Frontal cortex (tissue), 4 donors: ENCODE data around the gene CLECL1. TPM values are rescaled to one million over a fixed set of nuclear protein-coding genes. Genes with fewer than 3 reads are reported as not detected.

Source experiments
- DNase-seq, 2 donors: peaks; one replicate each; pipeline ENCODE4 v3.0.0; 2012; ENCODE audit warnings: low spot score in 2 of 2
- FAIRE-seq: peaks from 2 replicates; lab custom pipeline; 2012; peaks lifted over from hg19 to GRCh38; lab: Jason Lieb, UNC
- total RNA-seq: library from RNA; depleted of rRNA; stranded (reverse); fragments of >200 nt; gene quantifications from one replicate; pipeline ENCODE4 v1.2.3, GENCODE V29; 2014
- donor health status: control.
- donor health status: control.
- donor health status: control.

CLECL1 gene
- total RNA-seq: not detected

- DNase-seq (no peak), FAIRE-seq (no peak)
Observed at GRCh38 chr12:9732921-9733461, at the start of gene CLECL1. TSS of gene CLECL1 (minus strand) at chr12:9733097.

- FAIRE-seq (no peak), DNase-seq (no peak)
Observed at GRCh38 chr12:9781360-9781759, 48.5 kb upstream of the CLECL1 start.

GRCh38 chr12:9779209-9779608 is 46.3 kb upstream of the CLECL1 start:
- no peak for FAIRE-seq
- no peak for DNase-seq

GRCh38 chr12:9776781-9777180 is 43.9 kb upstream of the CLECL1 start:
- DNase-seq: no peak
- FAIRE-seq: no peak

GRCh38 chr12:9773216-9773877 is 40.5 kb upstream of the CLECL1 start:
- DNase-seq (no peak), FAIRE-seq (peak; percentile 3)

- DNase-seq: no peak
- FAIRE-seq: no peak
Observed at GRCh38 chr12:9763025-9763424, 30.1 kb upstream of the CLECL1 start.

GRCh38 chr12:9762369-9762768 is 29.5 kb upstream of the CLECL1 start:
- FAIRE-seq: no peak
- DNase-seq: no peak

GRCh38 chr12:9761419-9761781 is 28.5 kb upstream of the CLECL1 start:
- DNase-seq (no peak), FAIRE-seq (no peak)

GRCh38 chr12:9760699-9761418 is 28.0 kb upstream of the CLECL1 start, which contains the start of gene CD69:
TSS of gene CD69 (minus strand) at chr12:9760901. CDS start at chr12:9760820, 81 bp downstream.
- FAIRE-seq (no peak), DNase-seq (no peak)

- FAIRE-seq: no peak
- no peak for DNase-seq
Observed at GRCh38 chr12:9760120-9760519, 27.2 kb upstream of the CLECL1 start.

GRCh38 chr12:9759694-9760093 is 26.8 kb upstream of the CLECL1 start:
- FAIRE-seq (no peak), DNase-seq (no peak)

- DNase-seq: no peak
Observed at GRCh38 chr12:9758119-9758518, 25.2 kb upstream of the CLECL1 start.

GRCh38 chr12:9757433-9758025 is 24.6 kb upstream of the CLECL1 start:
- DNase-seq (no peak), FAIRE-seq (no peak)

More at GRCh38 chr12:9758119-9758518, 25.2 kb upstream of the CLECL1 start:
- FAIRE-seq: no peak

- DNase-seq (no peak), FAIRE-seq (no peak)
Observed at GRCh38 chr12:9756706-9757105, 23.8 kb upstream of the CLECL1 start.

GRCh38 chr12:9756170-9756569 is 23.3 kb upstream of the CLECL1 start:
- FAIRE-seq (no peak), DNase-seq (no peak)

GRCh38 chr12:9755567-9755966 is 22.7 kb upstream of the CLECL1 start:
- DNase-seq (no peak), FAIRE-seq (no peak)

- FAIRE-seq (no peak), DNase-seq (no peak)
Observed at GRCh38 chr12:9755035-9755434, 22.1 kb upstream of the CLECL1 start.

- DNase-seq (no peak), FAIRE-seq (no peak)
Observed at GRCh38 chr12:9754099-9754927, 21.4 kb upstream of the CLECL1 start.

GRCh38 chr12:9753498-9753897 is 20.6 kb upstream of the CLECL1 start:
- DNase-seq: no peak
- no peak for FAIRE-seq

GRCh38 chr12:9753073-9753472 is 20.2 kb upstream of the CLECL1 start:
- DNase-seq (no peak), FAIRE-seq (no peak)
